IgD-negative memory B cell (primary cell): ENCODE measurements around the gene ZNF221. TPM values are rescaled to one million over a fixed set of nuclear protein-coding genes. Genes with fewer than 3 reads are reported as not detected.
A peak's percentile ranks its signal among the peaks of the same experiment; 100 is the strongest.
"Not testable (repeated sequence)": the region's sequence is repeated elsewhere in the genome, so short reads cannot be mapped to it uniquely, and the experiment has no call there.

ENCODE experiments used
- H3K27ac Mint-ChIP-seq, 3 donors: one replicate each; pipeline ENCODE4 v1.8.0; 2020 to 2022; ENCODE audit warnings: mild to moderate bottlenecking in 3 of 3, mixed read lengths in 3 of 3, moderate library complexity in 1 of 3
- H3K27me3 Mint-ChIP-seq: one replicate; pipeline ENCODE4 v1.8.0; 2021; ENCODE audit warnings: mixed read lengths
- H3K36me3 Mint-ChIP-seq: one replicate; pipeline ENCODE4 v1.8.0; 2020; ENCODE audit warnings: mild to moderate bottlenecking, mixed read lengths
- H3K4me1 Mint-ChIP-seq, 3 donors: one replicate each; pipeline ENCODE4 v1.8.0; 2020 to 2022; ENCODE audit warnings: mixed read lengths in 3 of 3, mild to moderate bottlenecking in 1 of 3
- H3K4me3 Mint-ChIP-seq, 4 donors: one replicate each; pipeline ENCODE4 v1.8.0; 2020 to 2022; ENCODE audit warnings: mild to moderate bottlenecking in 4 of 4, mixed read lengths in 4 of 4, moderate library complexity in 3 of 4
- H3K9me3 Mint-ChIP-seq, 3 donors: one replicate each; pipeline ENCODE4 v1.8.0; 2020 to 2021; ENCODE audit warnings: mixed read lengths in 3 of 3, mild to moderate bottlenecking in 1 of 3
- polyA plus RNA-seq: library from polyadenylated mRNA; unstranded; fragments of 300-500 nt; fragmentation: Illumina TruSeq; gene quantifications from one replicate; pipeline ENCODE4 v1.2.3, GENCODE V29; 2021

ZNF221 gene
- polyA plus RNA-seq, 1 donor from 2014 or later = 0.98 TPM

- peaks cover 9% of the 10 kb centered on the region for H3K36me3 Mint-ChIP-seq
- peaks cover 8 to 18% (median 11%) of the 10 kb centered on the region in 3 donors for H3K4me1 Mint-ChIP-seq
- no peaks in the 10 kb centered on the region for H3K27me3 Mint-ChIP-seq
- H3K4me3 Mint-ChIP-seq = peak overlapping the region; percentile 93 to 99 (median 98)
- peak overlapping the region in 1 of 3 donors; percentile 67 for H3K27ac Mint-ChIP-seq
- peaks cover 6 to 8% (median 7%) of the 10 kb centered on the region in 3 donors for H3K9me3 Mint-ChIP-seq
Observed at GRCh38 chr19:43936188-43936587, 14.8 kb upstream of the ZNF221 start.

GRCh38 chr19:43939557-43940260 lies 11.3 kb upstream of the ZNF221 start:
- H3K27ac Mint-ChIP-seq = no peak overlapping the region
- no peak overlapping the region for H3K4me3 Mint-ChIP-seq
- H3K27me3 Mint-ChIP-seq = peaks cover 2% of the 10 kb centered on the region
- peaks cover 11 to 19% (median 13%) of the 10 kb centered on the region in 3 donors for H3K9me3 Mint-ChIP-seq
- H3K36me3 Mint-ChIP-seq = peaks cover 6% of the 10 kb centered on the region
- H3K4me1 Mint-ChIP-seq = peaks cover 0 to 11% (median 0%) of the 10 kb centered on the region in 3 donors

GRCh38 chr19:43940719-43941118 lies 10.3 kb upstream of the ZNF221 start:
- H3K9me3 Mint-ChIP-seq = peaks cover 14 to 19% (median 16%) of the 10 kb centered on the region in 3 donors
- peaks cover 6% of the 10 kb centered on the region for H3K36me3 Mint-ChIP-seq
- peaks cover 2% of the 10 kb centered on the region for H3K27me3 Mint-ChIP-seq
- H3K4me3 Mint-ChIP-seq = no peak overlapping the region
- H3K4me1 Mint-ChIP-seq = peaks cover 0 to 1% (median 0%) of the 10 kb centered on the region in 3 donors
- H3K27ac Mint-ChIP-seq = no peak overlapping the region

- H3K27me3 Mint-ChIP-seq = peaks cover 2% of the 10 kb centered on the region
- H3K27ac Mint-ChIP-seq = no peak overlapping the region
- no peaks in the 10 kb centered on the region for H3K4me1 Mint-ChIP-seq
- H3K4me3 Mint-ChIP-seq = no peak overlapping the region
- peaks cover 6% of the 10 kb centered on the region for H3K36me3 Mint-ChIP-seq
- H3K9me3 Mint-ChIP-seq = peaks cover 19 to 21% (median 19%) of the 10 kb centered on the region in 3 donors
Observed at GRCh38 chr19:43941209-43941608, 9.8 kb upstream of the ZNF221 start.

GRCh38 chr19:43947412-43947811 lies 3.6 kb upstream of the ZNF221 start:
- Mint-ChIP-seq H3K4me1 (peaks cover 5 to 11% (median 7%) of the 10 kb centered on the region in 3 donors), H3K9me3 (peaks cover 30 to 44% (median 33%) of the 10 kb centered on the region in 3 donors), H3K4me3 (peak overlapping the region in 1 of 4 donors; percentile 5)
- H3K27me3 Mint-ChIP-seq, H3K27ac Mint-ChIP-seq, H3K36me3 Mint-ChIP-seq: not testable (repeated sequence)

GRCh38 chr19:43949803-43950202 lies 1.2 kb upstream of the ZNF221 start:
- Mint-ChIP-seq H3K9me3 (peaks cover 32 to 38% (median 34%) of the 10 kb centered on the region in 3 donors), H3K4me1 (peaks cover 5 to 11% (median 7%) of the 10 kb centered on the region in 3 donors), H3K4me3 (peak overlapping the region; percentile 47 to 81 (median 62))
- H3K36me3 Mint-ChIP-seq, H3K27me3 Mint-ChIP-seq, H3K27ac Mint-ChIP-seq: not testable (repeated sequence)

GRCh38 chr19:43956827-43957226 lies 5.8 kb downstream of the ZNF221 start:
- Mint-ChIP-seq H3K4me3 (no peak overlapping the region), H3K27ac (no peak overlapping the region), H3K27me3 (no peaks in the 10 kb centered on the region), H3K36me3 (peaks cover 8% of the 10 kb centered on the region), H3K9me3 (peaks cover 18 to 32% (median 19%) of the 10 kb centered on the region in 3 donors), H3K4me1 (peaks cover 0 to 3% (median 2%) of the 10 kb centered on the region in 3 donors)

GRCh38 chr19:43957891-43958290 lies 6.9 kb downstream of the ZNF221 start:
- H3K27me3 Mint-ChIP-seq = no peaks in the 10 kb centered on the region
- H3K36me3 Mint-ChIP-seq = peaks cover 5% of the 10 kb centered on the region
- H3K9me3 Mint-ChIP-seq = peaks cover 16 to 40% (median 18%) of the 10 kb centered on the region in 3 donors
- H3K4me1 Mint-ChIP-seq = no peaks in the 10 kb centered on the region
- H3K27ac Mint-ChIP-seq = no peak overlapping the region
- H3K4me3 Mint-ChIP-seq = no peak overlapping the region

- no peaks in the 10 kb centered on the region for H3K27me3 Mint-ChIP-seq
- H3K36me3 Mint-ChIP-seq = peaks cover 9% of the 10 kb centered on the region
- H3K4me3 Mint-ChIP-seq = no peak overlapping the region
- no peaks in the 10 kb centered on the region for H3K4me1 Mint-ChIP-seq
- H3K9me3 Mint-ChIP-seq = peaks cover 21 to 47% (median 26%) of the 10 kb centered on the region in 3 donors
- no peak overlapping the region for H3K27ac Mint-ChIP-seq
Observed at GRCh38 chr19:43960411-43960810, 9.4 kb downstream of the ZNF221 start.

- H3K4me1 Mint-ChIP-seq = no peaks in the 10 kb centered on the region
- H3K27me3 Mint-ChIP-seq = no peaks in the 10 kb centered on the region
- peaks cover 34 to 55% (median 48%) of the 10 kb centered on the region in 3 donors for H3K9me3 Mint-ChIP-seq
- peaks cover 8% of the 10 kb centered on the region for H3K36me3 Mint-ChIP-seq
- no peak overlapping the region for H3K27ac Mint-ChIP-seq
- H3K4me3 Mint-ChIP-seq = no peak overlapping the region
Observed at GRCh38 chr19:43966079-43966694, 15.2 kb downstream of the ZNF221 start.

GRCh38 chr19:43976732-43977131 lies 25.7 kb downstream of the ZNF221 start:
- Mint-ChIP-seq H3K4me1 (no peaks in the 10 kb centered on the region), H3K27me3 (no peaks in the 10 kb centered on the region), H3K27ac (no peak overlapping the region), H3K36me3 (peaks cover 9% of the 10 kb centered on the region), H3K9me3 (peaks cover 9 to 43% (median 30%) of the 10 kb centered on the region in 3 donors), H3K4me3 (no peak overlapping the region)

- H3K27ac Mint-ChIP-seq = peak overlapping the region in 1 of 3 donors; percentile 97
- H3K4me1 Mint-ChIP-seq = peaks cover 0 to 10% (median 9%) of the 10 kb centered on the region in 3 donors
- peak overlapping the region; percentile 76 to 97 (median 85) for H3K4me3 Mint-ChIP-seq
- peaks cover 5% of the 10 kb centered on the region for H3K36me3 Mint-ChIP-seq
- no peaks in the 10 kb centered on the region for H3K27me3 Mint-ChIP-seq
- H3K9me3 Mint-ChIP-seq = peaks cover 0 to 9% (median 0%) of the 10 kb centered on the region in 3 donors
Observed at GRCh38 chr19:43983544-43983911, 32.5 kb downstream of the ZNF221 start.

- H3K4me3 Mint-ChIP-seq = peak within 1 kb of the TSS; percentile 94 to 99 (median 98)
- H3K27me3 Mint-ChIP-seq = no peaks in the 10 kb centered on the region
- H3K9me3 Mint-ChIP-seq = peaks cover 0 to 15% (median 0%) of the 10 kb centered on the region in 3 donors
- peaks cover 0 to 12% (median 9%) of the 10 kb centered on the region in 3 donors for H3K4me1 Mint-ChIP-seq
- H3K36me3 Mint-ChIP-seq = peaks cover 11% of the 10 kb centered on the region
- H3K27ac Mint-ChIP-seq = peak within 1 kb of the TSS; percentile 42 to 97 (median 67)
Observed at GRCh38 chr19:43983912-43984686, 33.1 kb downstream of the ZNF221 start, which contains the start of gene ZNF155. ZNF155 (plus strand) TSS chr19:43984188; CDS start chr19:43988544, 4,356 bp downstream.

- peak overlapping the region in 2 of 3 donors; percentile 42 to 97 for H3K27ac Mint-ChIP-seq
- H3K4me3 Mint-ChIP-seq = peak overlapping the region; percentile 94 to 99 (median 98)
- H3K9me3 Mint-ChIP-seq = peaks cover 0 to 15% (median under 1%) of the 10 kb centered on the region in 3 donors
- peaks cover 16% of the 10 kb centered on the region for H3K36me3 Mint-ChIP-seq
- no peaks in the 10 kb centered on the region for H3K27me3 Mint-ChIP-seq
- peaks cover 0 to 12% (median 9%) of the 10 kb centered on the region in 3 donors for H3K4me1 Mint-ChIP-seq
Observed at GRCh38 chr19:43984687-43985000, 33.6 kb downstream of the ZNF221 start.
